Adrenal gland (tissue), 12 donors: ENCODE results near the gene ZNF831. TPM values are rescaled to one million over a fixed set of nuclear protein-coding genes. Genes with fewer than 3 reads are reported as not detected.

Experiments used
- DNase-seq, 7 donors: peaks; one replicate each; pipeline ENCODE4 v3.0.0-alpha.2; 2019 to 2020
- H3K27ac ChIP-seq, 5 donors: fragments of 200-600 bp; sonication (generic) in 4 of 5; 1 replicate in 3 of 5; 2 replicates in 2 of 5; pipeline versions ENCODE4 v1.5.1 to v1.8.0; 2016 to 2020; ENCODE audit warnings: mild to moderate bottlenecking in 1 of 5
- H3K27me3 ChIP-seq: fragments of 200-600 bp; 2 replicates; pipeline ENCODE4 v1.8.0; 2021
- H3K36me3 ChIP-seq, 2 donors: fragments of 200-600 bp; replicated peaks in 1 of 2; 1 replicate in 1 of 2; 2 replicates in 1 of 2; pipeline versions ENCODE4 v1.5.1 to v1.8.0; 2018 to 2022
- H3K4me1 ChIP-seq, 2 donors: fragments of 200-600 bp; replicated peaks in 1 of 2; 1 replicate in 1 of 2; 2 replicates in 1 of 2; pipeline versions ENCODE4 v1.5.1 to v1.8.0; 2018 to 2021
- H3K4me3 ChIP-seq, 4 donors: fragments of 200-600 bp; sonication (generic) in 3 of 4; one replicate each; pipeline ENCODE4 v1.5.1; 2016 to 2018
- H3K9me3 ChIP-seq, 3 donors: fragments of 200-600 bp; sonication (generic) in 1 of 3; replicated peaks in 1 of 3; 1 replicate in 2 of 3; 2 replicates in 1 of 3; pipeline versions ENCODE4 v1.5.1 to v1.8.0; 2016 to 2021
- POLR2A ChIP-seq, 2 donors: fragments of 450-650 bp; IDR thresholded peaks; one replicate each; pipeline ENCODE4 v1.6.1; 2017; ENCODE audit warnings: antibody characterized with exemption in 2 of 2, mild to moderate bottlenecking in 2 of 2, moderate library complexity in 1 of 2
- WGBS, 4 donors: extraction: QIAGEN DNeasy Blood & Tissue Kit in 2 of 4; methylation state at CpG; one replicate each; pipeline versions ENCODE4 v1.1.5 to v1.1.7; 2013 to 2017; 5-methylcytosine and 5-hydroxymethylcytosine counted together
- intact Hi-C, 2 donors: fragments of 100-400 bp; cut with DNase I; formaldehyde crosslinking; loops; one replicate each; pipeline versions ENCODE4 v1.14.1 to v1.15.0; 2022 to 2023
- polyA plus RNA-seq, 3 donors: library from polyadenylated mRNA; stranded (reverse); fragments of 200-250 nt in 2 of 3; fragments of 350-450 nt in 1 of 3; fragmentation: Illumina TruSeq in 1 of 3; extraction: RNeasy Lipid Tissue Mini Kit (QIAGEN cat#74804) in 1 of 3; gene quantifications; one replicate each; pipeline ENCODE4 v1.2.3, GENCODE V29; 2013 to 2014
- total RNA-seq, 9 donors: library from RNA; depleted of rRNA in 4 of 9; stranded (reverse); fragments of >200 nt in 4 of 9; fragments of 120-200 nt in 1 of 9; fragmentation: NEBNext Ultra II Directional in 1 of 9; extraction: Animal tissue kit (Norgen Biotek cat#: 25700) in 1 of 9; gene quantifications; one replicate each; pipeline versions ENCODE4 v1.1.0 to v1.2.4, GENCODE V29; 2013 to 2023
- TF ChIP-seq, protein P1 (sequence below), 6 experiments: fragments of 450-650 bp in 4 of 6; fragments of 200-600 bp in 2 of 6; sonication (generic) in 1 of 6; IDR thresholded peaks; 1 replicate in 5 of 6; 2 replicates in 1 of 6; pipeline versions ENCODE4 v1.5.1 to v1.8.0; 2016 to 2021; ENCODE audit warnings: antibody characterized with exemption in 6 of 6, mild to moderate bottlenecking in 2 of 6, moderate library complexity in 1 of 6
- donor health status: healthy with polysubstance abuse.
- donor health status: Bipolar disorder and iron deficiency.
- donor health status: DM: yes; HTN: yes; CAD: no.
- donor health status: DM: no; HTN: no; CAD: no.
- donor health status: DM: no; HTN: no; CAD: no.
- donor health status: DM: yes; HTN: yes; CAD: no.

Gene ZNF831
- total and polyA plus RNA-seq, 12 donors, result 0.05 to 0.61 (median 0.15) TPM

DNA sequence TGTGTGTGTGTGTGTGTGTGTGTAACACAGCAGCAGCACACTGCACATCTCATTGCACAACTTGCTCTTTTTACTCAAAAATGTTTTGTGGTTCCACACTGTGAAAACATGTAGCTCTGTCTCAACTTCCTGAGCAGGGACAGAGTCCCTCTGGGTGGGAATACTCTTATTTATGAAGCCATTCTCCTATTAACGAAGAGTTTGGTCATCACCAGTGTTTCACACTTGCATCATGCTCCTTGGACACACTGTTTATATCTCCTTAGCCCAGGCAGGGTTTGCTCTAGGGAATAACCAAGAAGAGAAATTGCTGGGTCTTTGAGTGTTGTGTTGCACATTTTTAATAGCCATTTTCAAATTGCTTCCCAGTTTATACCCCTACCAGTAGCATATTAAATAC lies 53.6 kb downstream of the ZNF831 start:
- WGBS, 4 donors, result 50 to 67% (median 55%) methylated on average over 1 of the region's 1 CpG
- Histone ChIP-seq H3K4me1 (peaks cover 4 to 13% of the 10 kb centered on the region in 2 donors), H3K9me3 (no peaks in the 10 kb centered on the region), H3K4me3 (no peak overlapping the region), H3K27ac (no peak overlapping the region), H3K36me3 (no peaks in the 10 kb centered on the region), H3K27me3 (no peaks in the 10 kb centered on the region)
- intact Hi-C loops, result no loop called here
- TF ChIP-seq, protein P1, sequence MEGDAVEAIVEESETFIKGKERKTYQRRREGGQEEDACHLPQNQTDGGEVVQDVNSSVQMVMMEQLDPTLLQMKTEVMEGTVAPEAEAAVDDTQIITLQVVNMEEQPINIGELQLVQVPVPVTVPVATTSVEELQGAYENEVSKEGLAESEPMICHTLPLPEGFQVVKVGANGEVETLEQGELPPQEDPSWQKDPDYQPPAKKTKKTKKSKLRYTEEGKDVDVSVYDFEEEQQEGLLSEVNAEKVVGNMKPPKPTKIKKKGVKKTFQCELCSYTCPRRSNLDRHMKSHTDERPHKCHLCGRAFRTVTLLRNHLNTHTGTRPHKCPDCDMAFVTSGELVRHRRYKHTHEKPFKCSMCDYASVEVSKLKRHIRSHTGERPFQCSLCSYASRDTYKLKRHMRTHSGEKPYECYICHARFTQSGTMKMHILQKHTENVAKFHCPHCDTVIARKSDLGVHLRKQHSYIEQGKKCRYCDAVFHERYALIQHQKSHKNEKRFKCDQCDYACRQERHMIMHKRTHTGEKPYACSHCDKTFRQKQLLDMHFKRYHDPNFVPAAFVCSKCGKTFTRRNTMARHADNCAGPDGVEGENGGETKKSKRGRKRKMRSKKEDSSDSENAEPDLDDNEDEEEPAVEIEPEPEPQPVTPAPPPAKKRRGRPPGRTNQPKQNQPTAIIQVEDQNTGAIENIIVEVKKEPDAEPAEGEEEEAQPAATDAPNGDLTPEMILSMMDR (IDR thresholded peaks at IDR 0.05), result no peak
- no peak for TF ChIP-seq POLR2A (IDR thresholded peaks at IDR 0.05)
- DNase-seq, result no peak

DNA sequence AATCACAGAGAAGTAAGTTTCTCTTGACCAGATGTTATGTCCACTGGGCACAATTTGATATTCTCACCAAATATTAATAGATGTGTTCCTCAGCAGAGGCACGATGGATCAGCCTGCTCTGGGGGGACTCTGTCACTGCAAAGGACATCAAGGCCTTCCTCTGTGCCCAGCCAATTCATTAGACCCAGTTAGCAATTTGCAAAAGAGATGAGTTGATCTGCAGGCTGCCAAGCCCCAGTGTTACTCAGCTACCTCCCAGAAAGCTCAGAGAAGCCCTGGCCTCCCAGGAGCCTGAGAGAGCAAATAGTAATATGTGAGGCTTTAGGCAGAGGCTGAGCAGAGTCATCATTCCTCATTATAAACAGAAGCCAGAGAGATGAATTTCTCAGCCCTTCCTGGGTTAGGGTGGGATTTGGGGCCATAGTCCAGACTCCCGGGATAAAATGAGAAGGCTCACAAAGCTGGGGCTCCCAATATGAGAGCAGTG lies 54.2 kb downstream of the ZNF831 start:
- no peaks in the 10 kb centered on the region for H3K27me3 ChIP-seq
- DNase-seq, result peak in 1 of 7 donors; percentile 56
- no peak overlapping the region for H3K27ac ChIP-seq
- no peak overlapping the region for H3K4me3 ChIP-seq
- 72 to 76% (median 74%) methylated on average over 2 of the region's 2 CpGs for WGBS, 4 donors
- no peaks in the 10 kb centered on the region for H3K36me3 ChIP-seq
- TF ChIP-seq POLR2A (IDR thresholded peaks at IDR 0.05), result no peak
- TF ChIP-seq, protein P1 (IDR thresholded peaks at IDR 0.05), result no peak
- H3K9me3 ChIP-seq, result no peaks in the 10 kb centered on the region
- H3K4me1 ChIP-seq, result peaks cover 6 to 16% of the 10 kb centered on the region in 2 donors
- intact Hi-C loops, result no loop called here

DNA sequence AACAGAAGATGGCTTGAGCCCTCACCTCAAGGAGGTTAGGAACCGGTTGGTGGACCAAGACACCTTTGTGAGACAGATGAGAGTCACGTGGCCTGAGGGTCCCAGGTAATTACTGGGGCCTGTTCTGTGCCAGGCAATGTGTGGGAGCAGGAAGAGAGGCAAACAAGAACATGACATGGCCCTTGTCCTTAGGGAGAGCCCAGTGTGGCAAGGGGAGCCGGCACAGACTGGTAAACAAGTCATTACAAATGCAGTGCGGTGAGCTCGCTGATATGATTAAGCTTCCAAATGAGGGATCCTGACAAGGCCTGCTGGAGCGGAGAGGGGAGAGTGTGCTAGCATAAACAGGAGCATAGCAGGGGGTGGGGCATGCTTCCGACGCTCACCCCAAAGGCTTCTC lies 55.6 kb downstream of the ZNF831 start:
- no peaks in the 10 kb centered on the region for H3K36me3 ChIP-seq
- TF ChIP-seq, protein P1 (IDR thresholded peaks at IDR 0.05), result no peak
- no peak for TF ChIP-seq POLR2A (IDR thresholded peaks at IDR 0.05)
- intact Hi-C loops, result no loop called here
- H3K4me1 ChIP-seq, result peaks cover 6 to 22% of the 10 kb centered on the region in 2 donors
- H3K4me3 ChIP-seq, result no peak overlapping the region
- H3K9me3 ChIP-seq, result no peaks in the 10 kb centered on the region
- peak overlapping the region in 1 of 5 donors; percentile 34 for H3K27ac ChIP-seq
- peak in 1 of 7 donors; percentile 78 for DNase-seq
- WGBS, 4 donors, result 88 to 91% (median 89%) methylated on average over 8 of the region's 8 CpGs
- peaks cover 9% of the 10 kb centered on the region for H3K27me3 ChIP-seq

DNA sequence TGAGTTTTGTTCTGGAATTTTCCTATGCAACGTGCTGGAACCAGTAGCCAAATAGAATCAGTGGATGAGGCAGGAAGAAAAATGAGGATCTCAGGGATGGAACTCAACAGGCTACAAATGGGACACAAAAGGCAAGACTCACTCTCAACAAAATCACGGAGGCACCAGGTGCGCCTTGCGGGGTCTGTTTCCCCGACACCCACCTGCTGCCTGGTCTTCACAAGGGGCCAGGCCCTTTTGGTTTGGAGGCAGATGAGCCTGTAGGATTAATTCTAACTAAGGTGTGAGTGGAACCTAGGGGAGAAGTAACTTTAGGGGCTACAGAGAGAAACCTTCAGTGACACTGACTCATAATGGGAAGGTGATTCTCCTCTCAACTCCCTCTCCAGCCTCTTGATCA lies 56.5 kb downstream of the ZNF831 start:
- Histone ChIP-seq H3K4me1 (peaks cover 6 to 22% of the 10 kb centered on the region in 2 donors), H3K9me3 (no peaks in the 10 kb centered on the region), H3K27ac (peak overlapping the region in 1 of 5 donors; percentile 34), H3K36me3 (no peaks in the 10 kb centered on the region), H3K27me3 (peaks cover 16% of the 10 kb centered on the region), H3K4me3 (no peak overlapping the region)
- intact Hi-C loops, result loop anchor here (5.0 to 10.0 kb wide), 3 partner anchors 128 to 348 kb away; no protein-coding TSS in a partner anchor
- 96 to 97% (median 97%) methylated on average over 5 of the region's 5 CpGs for WGBS, 4 donors
- TF ChIP-seq, protein P1 (IDR thresholded peaks at IDR 0.05), result no peak
- no peak for TF ChIP-seq POLR2A (IDR thresholded peaks at IDR 0.05)
- DNase-seq, result no peak
